Sigmoid colon (tissue), 7 donors: Measurements from ENCODE around the gene XYLT1. TPM values are rescaled to one million over a fixed set of nuclear protein-coding genes. Genes with fewer than 3 reads are reported as not detected.

ENCODE experiments used
- DNase-seq: peaks from one replicate; pipeline ENCODE4 v3.0.0-alpha.2; 2019
- H3K27ac ChIP-seq, 4 donors: fragments of 200-600 bp; sonication (generic); one replicate each; pipeline ENCODE4 v1.5.1; 2016 to 2019; ENCODE audit warnings: mild to moderate bottlenecking in 1 of 4
- H3K27me3 ChIP-seq, 3 donors: fragments of 200-600 bp; sonication (generic); one replicate each; pipeline ENCODE4 v1.5.1; 2019; ENCODE audit warnings: mild to moderate bottlenecking in 1 of 3
- H3K36me3 ChIP-seq, 4 donors: fragments of 200-600 bp; sonication (generic); one replicate each; pipeline ENCODE4 v1.5.1; 2016 to 2019
- H3K4me1 ChIP-seq, 4 donors: fragments of 200-600 bp; sonication (generic); one replicate each; pipeline ENCODE4 v1.5.1; 2017 to 2019
- H3K4me3 ChIP-seq, 4 donors: fragments of 200-600 bp; sonication (generic); one replicate each; pipeline ENCODE4 v1.5.1; 2017 to 2019; ENCODE audit warnings: mild to moderate bottlenecking in 2 of 4, moderate library complexity in 1 of 4
- H3K9me3 ChIP-seq, 4 donors: fragments of 200-600 bp in 3 of 4; sonication (generic) in 3 of 4; one replicate each; pipeline versions ENCODE4 v1.5.1 to v1.6.1; 2013 to 2019
- CTCF ChIP-seq, 4 experiments: fragments of 450-650 bp in 3 of 4; fragments of 200-600 bp in 1 of 4; IDR thresholded peaks; one replicate each; pipeline ENCODE4 v1.5.1; 2016 to 2019; ENCODE audit warnings: antibody characterized with exemption in 4 of 4, mild to moderate bottlenecking in 3 of 4, moderate library complexity in 2 of 4
- EP300 ChIP-seq, 4 donors: sonication (generic); formaldehyde crosslinking; IDR thresholded peaks; one replicate each; pipeline ENCODE4 v1.6.1; 2017; ENCODE audit warnings: antibody characterized with exemption in 4 of 4
- POLR2A ChIP-seq, 2 donors: fragments of 450-650 bp; IDR thresholded peaks; one replicate each; pipeline ENCODE4 v1.6.1; 2016; ENCODE audit warnings: antibody characterized with exemption in 2 of 2, mild to moderate bottlenecking in 2 of 2, moderate library complexity in 2 of 2
- POLR2AphosphoS5 ChIP-seq, 4 donors: sonication (generic); formaldehyde crosslinking; IDR thresholded peaks; one replicate each; pipeline ENCODE4 v1.6.1; 2017; ENCODE audit warnings: antibody characterized with exemption in 4 of 4
- WGBS, 2 donors: extraction: QIAGEN DNeasy Blood & Tissue Kit; methylation state at CpG; one replicate each; pipeline ENCODE4 v1.1.7; 2013; 5-methylcytosine and 5-hydroxymethylcytosine counted together
- intact Hi-C: fragments of 100-400 bp; cut with DNase I; formaldehyde crosslinking; loops from one replicate; pipeline ENCODE4 v1.15.1; 2023
- polyA plus RNA-seq, 3 donors: library from polyadenylated mRNA; stranded (reverse); fragments of 200-250 nt; gene quantifications; one replicate each; pipeline ENCODE4 v1.2.3, GENCODE V29; 2013
- total RNA-seq, 4 donors: library from RNA; depleted of rRNA; stranded (reverse); fragments of >200 nt; gene quantifications; one replicate each; pipeline ENCODE4 v1.1.0, GENCODE V29; 2016
- donor health status: healthy with polysubstance abuse.
- donor health status: Bipolar disorder and iron deficiency.
- donor health status: healthy.

Gene XYLT1
- total and polyA plus RNA-seq, 7 donors = 0.60 to 33.2 (median 23.0) TPM

- 27 to 52% methylated on average over 10 of the region's 10 CpGs for WGBS, 2 donors
- Histone ChIP-seq H3K4me1 (peaks cover 2 to 66% (median 57%) of the 10 kb centered on the region in 4 donors), H3K27ac (peak overlapping the region in 3 of 4 donors; percentile 10 to 97 (median 96)), H3K27me3 (no peaks in the 10 kb centered on the region), H3K36me3 (no peaks in the 10 kb centered on the region), H3K4me3 (no peak overlapping the region), H3K9me3 (no peaks in the 10 kb centered on the region)
- TF ChIP-seq POLR2AphosphoS5 (IDR thresholded peaks at IDR 0.05) (no peak), EP300 (IDR thresholded peaks at IDR 0.05) (no peak), POLR2A (IDR thresholded peaks at IDR 0.05) (no peak), CTCF (IDR thresholded peaks at IDR 0.05) (no peak)
- intact Hi-C loops = no loop called here
- no peak for DNase-seq
Observed at GRCh38 chr16:17301593-17302135, 169.1 kb downstream of the XYLT1 start.

GRCh38 chr16:17301184-17301583, 169.6 kb downstream of the XYLT1 start:
- 82 to 86% methylated on average over 4 of the region's 4 CpGs for WGBS, 2 donors
- no peak for DNase-seq
- intact Hi-C loops = no loop called here
- Histone ChIP-seq H3K36me3 (no peaks in the 10 kb centered on the region), H3K9me3 (no peaks in the 10 kb centered on the region), H3K27ac (peak overlapping the region in 2 of 4 donors; percentile 10 to 97), H3K4me1 (peaks cover 4 to 66% (median 61%) of the 10 kb centered on the region in 4 donors), H3K4me3 (no peak overlapping the region), H3K27me3 (no peaks in the 10 kb centered on the region)
- TF ChIP-seq CTCF (IDR thresholded peaks at IDR 0.05) = no peak

GRCh38 chr16:17299790-17300189, 171.0 kb downstream of the XYLT1 start:
- Histone ChIP-seq H3K27me3 (no peaks in the 10 kb centered on the region), H3K36me3 (no peaks in the 10 kb centered on the region), H3K27ac (peak overlapping the region; percentile 36 to 97 (median 38)), H3K9me3 (no peaks in the 10 kb centered on the region), H3K4me3 (no peak overlapping the region), H3K4me1 (peaks cover 4 to 58% (median 52%) of the 10 kb centered on the region in 4 donors)
- intact Hi-C loops = no loop called here
- 82% methylated on average over 7 of the region's 7 CpGs for WGBS, 2 donors
- DNase-seq = no peak
- no peak for TF ChIP-seq CTCF (IDR thresholded peaks at IDR 0.05)
- no peak for TF ChIP-seq EP300 (IDR thresholded peaks at IDR 0.05)

- H3K4me1 ChIP-seq = peaks cover 4 to 43% (median 40%) of the 10 kb centered on the region in 4 donors
- H3K36me3 ChIP-seq = no peaks in the 10 kb centered on the region
- intact Hi-C loops = no loop called here
- no peaks in the 10 kb centered on the region for H3K27me3 ChIP-seq
- no peak for DNase-seq
- WGBS, 2 donors = 97% methylated on average over 9 of the region's 9 CpGs
- H3K9me3 ChIP-seq = no peaks in the 10 kb centered on the region
- H3K4me3 ChIP-seq = no peak overlapping the region
- TF ChIP-seq EP300 (IDR thresholded peaks at IDR 0.05) (no peak), CTCF (IDR thresholded peaks at IDR 0.05) (no peak), POLR2A (IDR thresholded peaks at IDR 0.05) (no peak), POLR2AphosphoS5 (IDR thresholded peaks at IDR 0.05) (no peak)
- H3K27ac ChIP-seq = peak overlapping the region in 1 of 4 donors; percentile 37
Observed at GRCh38 chr16:17298238-17298637, 172.5 kb downstream of the XYLT1 start.

GRCh38 chr16:17296431-17296830, 174.3 kb downstream of the XYLT1 start:
- DNase-seq = no peak
- TF ChIP-seq CTCF (IDR thresholded peaks at IDR 0.05) (no peak), POLR2A (IDR thresholded peaks at IDR 0.05) (no peak), EP300 (IDR thresholded peaks at IDR 0.05) (no peak), POLR2AphosphoS5 (IDR thresholded peaks at IDR 0.05) (no peak)
- H3K27me3 ChIP-seq = no peaks in the 10 kb centered on the region
- H3K9me3 ChIP-seq = no peaks in the 10 kb centered on the region
- H3K4me1 ChIP-seq = peaks cover 4 to 35% (median 31%) of the 10 kb centered on the region in 4 donors
- H3K4me3 ChIP-seq = no peak overlapping the region
- H3K36me3 ChIP-seq = no peaks in the 10 kb centered on the region
- intact Hi-C loops = no loop called here
- peak overlapping the region in 3 of 4 donors; percentile 48 to 63 (median 54) for H3K27ac ChIP-seq
- WGBS, 2 donors = 71 to 82% methylated on average over 7 of the region's 7 CpGs
